HG03460 (cell line): ENCODE data around the gene SDSL.

Source experiments
- ATAC-seq: cut with Tn5 transposase; IDR thresholded peaks from one replicate; pipeline ENCODE4 v1.9.1; 2021; ENCODE audit not compliant: unreplicated experiment

SDSL gene

DNA sequence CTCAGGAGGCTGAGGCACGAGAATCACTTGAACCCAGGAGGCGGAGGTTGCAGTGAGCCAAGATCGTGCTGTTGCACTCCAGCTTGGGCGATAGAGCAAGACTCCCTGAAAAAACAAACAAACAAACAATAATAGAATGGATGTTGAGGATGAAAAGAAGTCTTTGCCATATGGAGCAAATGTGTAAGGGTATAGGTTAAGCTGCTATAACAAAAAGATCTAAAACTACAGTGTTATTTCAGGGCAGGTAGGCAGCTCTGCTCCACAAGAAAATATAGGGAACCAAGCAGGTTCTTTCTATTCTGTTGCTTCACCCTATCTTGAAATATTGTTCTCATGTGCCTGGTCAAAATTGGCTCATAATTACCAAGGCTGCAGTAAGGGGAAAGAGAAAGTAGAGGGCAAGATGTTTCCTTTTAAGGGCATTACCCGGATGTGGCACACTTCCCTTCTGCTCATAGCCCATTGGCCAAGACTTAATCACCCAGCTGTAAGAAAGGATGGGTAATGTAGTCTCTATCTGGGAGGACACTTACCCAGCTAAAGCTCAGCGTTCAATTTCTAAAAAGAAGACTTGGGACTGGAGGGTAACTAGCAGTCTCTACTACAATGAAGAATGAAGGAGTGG, 23.5 kb downstream of the SDSL start:
- no peak for ATAC-seq

DNA sequence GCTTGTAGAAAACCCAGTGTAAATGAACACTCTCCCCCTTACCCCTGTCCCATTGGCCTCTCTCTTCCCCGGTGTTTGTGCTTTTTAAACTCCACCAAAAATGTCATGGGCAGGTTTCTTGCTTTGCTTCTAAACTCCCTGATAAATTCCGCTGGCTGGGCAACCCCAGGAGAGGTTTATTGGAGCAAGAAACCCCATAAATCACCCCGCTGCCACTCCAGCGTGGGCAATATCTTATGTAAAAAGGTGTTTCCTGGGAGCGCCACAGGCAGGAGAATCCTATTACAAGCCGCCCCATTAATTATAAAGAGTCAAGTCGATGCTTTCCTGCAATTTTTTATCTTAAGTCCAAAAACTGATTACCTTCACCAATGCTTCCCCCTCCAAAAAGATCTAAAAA, 26.7 kb downstream of the SDSL start:
- no peak for ATAC-seq

DNA sequence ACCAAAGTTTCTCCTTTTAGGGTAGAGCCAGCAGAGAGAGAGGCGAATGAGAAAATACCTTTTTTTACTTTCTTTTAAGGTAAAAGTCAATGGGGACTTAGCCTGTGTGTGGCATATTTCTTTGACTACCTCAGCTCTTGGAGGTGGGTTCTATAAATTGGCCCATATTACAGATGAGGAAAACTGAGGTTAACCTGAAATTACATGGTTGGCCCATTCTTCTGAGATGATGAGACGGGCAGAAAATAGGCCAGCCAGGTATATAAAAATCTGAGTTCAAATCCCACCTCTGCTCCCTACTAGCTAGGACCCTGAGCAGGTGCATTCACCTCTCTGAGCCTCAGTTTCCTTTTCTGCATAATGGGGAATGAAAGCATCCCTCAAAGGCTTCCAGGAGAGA, 27.1 kb downstream of the SDSL start:
- no peak for ATAC-seq

DNA sequence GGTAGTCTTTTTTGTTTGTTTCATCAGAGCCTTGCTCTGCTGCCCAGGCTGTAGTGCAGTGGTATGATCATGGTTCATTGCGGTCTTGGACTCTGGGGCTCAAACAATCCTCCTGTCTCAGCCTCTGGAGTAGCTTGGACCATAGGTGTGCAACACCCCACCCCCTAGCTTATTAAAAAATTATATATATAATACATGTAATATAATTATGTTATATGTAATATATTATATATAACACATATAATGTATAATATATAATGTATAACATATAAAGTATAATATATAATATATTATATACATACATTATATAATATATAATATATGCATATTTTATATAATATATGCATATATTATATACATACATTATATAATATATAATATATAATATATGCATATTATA, 27.7 kb downstream of the SDSL start:
- ATAC-seq = no peak

DNA sequence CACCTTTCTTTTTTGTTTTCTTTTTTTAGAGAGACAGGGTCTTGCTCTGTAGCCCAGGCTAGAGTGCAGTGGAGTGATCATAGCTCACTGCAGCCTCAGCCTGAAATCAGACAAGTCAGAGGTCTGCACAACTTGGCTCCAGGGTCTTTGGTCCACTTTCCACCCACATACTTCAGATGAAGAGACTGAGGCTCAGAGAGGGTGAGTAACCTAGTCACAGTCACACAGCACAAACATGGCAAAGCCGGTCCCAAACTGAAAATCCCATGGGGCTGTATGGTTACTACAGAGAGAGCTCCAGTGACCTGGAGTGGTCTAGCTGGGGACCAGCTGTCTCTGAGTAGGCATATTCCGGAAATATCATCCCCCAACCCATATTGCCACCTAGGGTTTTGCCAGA, 30.3 kb downstream of the SDSL start:
- ATAC-seq = no peak

DNA sequence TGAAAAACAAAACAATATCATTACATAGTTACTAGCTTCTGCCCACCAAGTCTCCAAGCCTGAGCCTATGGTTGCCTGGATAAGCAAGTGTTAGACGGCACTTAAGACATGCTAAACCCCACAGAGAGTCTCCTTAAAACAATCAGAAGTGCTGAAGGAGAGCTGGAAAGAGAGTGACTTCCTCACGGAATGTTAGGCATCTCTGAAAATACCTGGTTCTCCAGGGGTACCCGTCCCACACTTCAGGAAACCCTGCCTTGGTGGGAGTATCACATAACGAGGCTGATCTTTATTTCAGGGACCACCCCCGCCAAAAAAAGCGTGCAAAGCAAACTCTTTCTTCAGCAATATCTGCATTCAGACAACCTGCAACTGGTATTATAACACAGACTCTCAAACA, 31.1 kb downstream of the SDSL start:
- ATAC-seq = no peak

DNA sequence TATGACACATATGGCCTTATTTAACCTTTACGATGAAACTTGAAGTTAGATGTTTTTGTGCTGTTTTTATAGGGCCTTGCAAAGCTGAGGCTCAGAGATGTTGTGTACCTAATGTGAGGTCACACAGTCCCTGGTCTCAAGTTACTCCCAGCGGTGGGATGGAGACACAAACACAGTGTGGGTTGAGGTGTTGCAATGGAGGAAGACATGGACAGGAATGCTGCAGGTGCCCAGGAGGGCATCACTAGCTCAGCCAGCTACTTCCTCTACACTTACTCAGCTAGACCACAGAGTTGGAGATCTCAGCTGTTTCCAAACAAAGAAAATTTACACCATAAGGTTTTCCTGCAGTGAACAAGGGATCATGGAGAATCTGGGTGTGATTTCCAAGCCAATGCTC, 34.0 kb downstream of the SDSL start:
- no peak for ATAC-seq

DNA sequence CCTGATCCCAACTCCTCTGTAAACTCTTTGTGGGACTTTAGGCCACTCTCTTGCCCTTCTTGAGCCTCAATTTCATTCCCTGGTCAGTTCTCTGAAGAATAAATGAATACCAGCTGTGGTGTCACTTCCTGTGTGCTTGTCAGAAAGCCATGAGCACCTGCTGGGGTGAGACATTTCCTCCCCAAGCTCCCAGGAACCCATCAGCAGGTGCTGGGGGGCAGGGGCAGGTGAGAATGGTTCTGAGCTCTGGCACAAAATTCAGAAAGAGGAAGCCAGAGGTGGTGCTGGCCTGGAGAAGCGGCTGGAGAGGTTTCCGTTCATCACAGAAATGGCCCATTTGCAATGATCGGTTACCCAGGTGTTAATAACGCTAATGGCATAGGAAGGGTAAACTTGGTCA, 34.6 kb downstream of the SDSL start:
- no peak for ATAC-seq

DNA sequence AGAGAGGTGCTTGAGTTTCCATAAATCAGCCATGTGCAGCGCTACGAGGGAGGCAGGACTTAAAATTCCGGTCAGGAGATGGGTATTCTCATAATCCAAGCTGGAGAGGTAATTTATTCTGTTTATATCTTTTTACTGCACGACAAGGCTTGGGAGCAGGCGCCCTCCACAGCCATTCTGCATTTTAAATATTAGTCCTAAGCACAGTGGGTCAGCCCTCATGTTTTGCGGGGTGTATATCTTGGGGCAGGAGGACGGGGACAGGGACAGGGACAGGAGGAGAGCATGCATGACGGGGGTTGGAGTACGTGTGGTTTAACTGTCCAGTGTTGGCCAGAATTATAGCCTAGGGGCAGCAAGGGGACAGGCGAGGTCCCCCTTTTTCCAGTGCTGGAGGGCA, 35.0 kb downstream of the SDSL start:
- ATAC-seq = no peak

DNA sequence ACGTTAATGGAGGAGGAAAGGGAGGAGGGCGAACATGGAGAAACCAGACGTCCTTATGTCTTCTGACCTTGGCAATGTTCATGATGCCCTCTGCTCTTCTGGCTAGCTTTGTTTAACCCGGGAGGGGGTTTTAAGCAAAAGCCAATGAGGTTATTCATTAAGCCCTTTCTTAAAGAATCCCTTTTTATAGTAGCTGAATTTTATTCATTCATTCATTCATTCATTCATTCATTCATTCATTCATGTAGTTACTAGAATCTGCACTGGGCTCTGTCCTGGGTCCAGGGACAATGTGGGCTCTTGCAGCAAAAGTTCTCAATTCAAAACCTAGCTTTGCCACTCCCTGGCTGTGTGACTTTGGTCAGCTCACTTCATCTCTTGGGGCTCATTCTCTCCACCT, 35.5 kb downstream of the SDSL start:
- ATAC-seq = no peak

DNA sequence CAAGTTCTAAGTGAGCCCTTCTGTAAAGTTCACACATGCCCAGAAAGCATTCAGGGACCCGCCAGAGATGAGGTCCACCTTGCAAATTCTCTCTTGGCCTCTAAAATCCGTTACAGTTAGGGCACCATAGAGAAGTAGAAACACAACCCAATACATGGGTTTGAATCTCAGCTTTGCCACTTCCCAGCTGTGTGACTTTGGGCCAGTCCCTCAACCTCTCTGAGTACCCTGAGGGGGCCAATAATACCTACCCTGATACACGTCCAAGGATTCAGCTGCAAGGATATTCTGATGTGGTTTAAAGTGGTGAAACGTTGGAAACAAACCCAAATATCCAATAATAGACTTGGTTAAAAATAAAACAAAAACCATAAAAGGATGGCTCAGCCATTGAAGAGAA, 37.8 kb downstream of the SDSL start:
- ATAC-seq = no peak

DNA sequence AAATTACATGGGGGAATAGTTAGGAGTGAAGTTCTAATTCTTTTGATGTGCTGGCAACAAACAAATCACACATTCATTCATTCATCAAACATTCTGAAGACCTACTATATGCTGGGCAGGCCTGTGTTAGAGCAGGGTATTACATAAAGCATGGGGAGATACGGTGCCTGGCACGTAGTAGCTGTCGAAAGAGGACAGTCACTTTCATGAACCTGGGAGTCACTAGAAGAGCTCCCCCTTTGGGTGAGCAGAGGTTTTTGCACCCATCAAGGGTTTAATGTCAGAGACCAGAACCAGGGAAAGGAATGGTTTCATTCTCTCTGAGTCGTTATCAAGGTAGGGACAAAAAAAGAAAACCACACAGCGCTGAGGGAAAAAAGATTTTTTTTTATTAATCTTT, 39.5 kb downstream of the SDSL start:
- no peak for ATAC-seq

DNA sequence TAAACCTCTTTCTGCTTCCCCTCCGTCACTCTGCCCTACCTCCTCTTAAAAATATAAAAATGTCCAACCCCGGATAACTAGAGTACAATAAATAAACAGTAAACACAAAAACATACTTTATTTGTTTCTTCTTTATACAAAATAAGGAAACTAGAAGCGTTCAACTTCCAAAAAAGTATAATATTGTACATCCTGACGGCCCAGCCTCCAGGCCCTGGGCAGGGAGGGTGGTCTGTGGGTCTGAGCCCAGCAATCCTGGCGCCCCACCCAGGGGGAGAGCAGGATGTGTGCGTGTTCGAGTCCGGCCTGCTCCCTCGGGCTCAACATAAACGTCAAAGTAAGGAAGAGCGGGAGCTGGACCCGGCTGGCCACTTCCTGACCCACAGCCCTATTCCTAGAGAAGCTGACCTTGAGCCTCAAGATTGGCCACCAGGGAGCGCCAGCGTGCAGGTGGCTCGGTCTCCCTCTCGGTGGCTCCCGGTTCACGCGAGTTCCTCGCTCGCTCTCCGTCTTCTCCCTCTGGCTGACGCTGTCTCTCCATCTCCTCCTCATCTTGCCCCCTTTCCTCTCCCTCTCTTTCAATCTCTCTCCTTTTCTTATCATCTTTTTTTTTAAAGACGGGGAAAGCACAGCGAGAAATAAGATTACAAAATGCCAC, 40.1 kb downstream of the SDSL start:
- no peak for ATAC-seq

DNA sequence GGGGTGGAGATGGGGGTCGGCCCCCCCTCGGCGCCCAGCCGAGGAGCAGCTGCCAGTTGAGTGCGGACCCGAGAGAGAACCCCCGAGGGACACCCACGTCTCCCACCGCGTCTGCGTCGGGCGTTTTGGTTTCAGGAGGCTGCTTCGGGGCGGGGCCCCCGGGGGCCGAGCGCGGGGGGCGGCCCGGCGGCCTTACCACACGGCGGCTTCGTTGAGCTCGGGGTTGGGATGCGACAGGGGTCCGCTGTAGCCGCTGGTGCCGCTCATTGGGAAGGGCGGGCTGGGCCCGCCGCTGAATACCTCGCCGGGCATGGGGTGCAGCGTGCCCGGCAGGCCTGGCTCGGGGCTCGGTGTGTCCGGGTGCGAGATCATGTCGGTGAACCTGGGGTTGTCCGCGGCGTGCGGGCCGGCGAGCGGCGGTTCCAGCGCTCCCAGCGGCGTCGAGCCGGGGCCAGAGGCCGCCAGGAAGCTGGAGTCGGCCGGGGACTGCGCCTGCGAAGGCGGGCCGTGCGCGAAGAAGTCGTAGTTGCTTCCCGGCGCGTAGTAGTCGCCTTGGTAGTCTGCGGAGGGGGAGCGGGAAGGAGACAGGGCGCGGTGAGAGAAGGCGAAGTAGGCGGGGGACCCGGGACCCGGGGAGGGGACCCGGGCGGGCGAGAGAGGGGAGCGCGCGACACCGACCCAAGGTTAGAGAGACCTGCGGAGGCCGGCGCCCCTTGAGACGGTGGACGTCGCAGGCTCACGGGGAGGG, 41.0 kb downstream of the SDSL start:
- no peak for ATAC-seq

DNA sequence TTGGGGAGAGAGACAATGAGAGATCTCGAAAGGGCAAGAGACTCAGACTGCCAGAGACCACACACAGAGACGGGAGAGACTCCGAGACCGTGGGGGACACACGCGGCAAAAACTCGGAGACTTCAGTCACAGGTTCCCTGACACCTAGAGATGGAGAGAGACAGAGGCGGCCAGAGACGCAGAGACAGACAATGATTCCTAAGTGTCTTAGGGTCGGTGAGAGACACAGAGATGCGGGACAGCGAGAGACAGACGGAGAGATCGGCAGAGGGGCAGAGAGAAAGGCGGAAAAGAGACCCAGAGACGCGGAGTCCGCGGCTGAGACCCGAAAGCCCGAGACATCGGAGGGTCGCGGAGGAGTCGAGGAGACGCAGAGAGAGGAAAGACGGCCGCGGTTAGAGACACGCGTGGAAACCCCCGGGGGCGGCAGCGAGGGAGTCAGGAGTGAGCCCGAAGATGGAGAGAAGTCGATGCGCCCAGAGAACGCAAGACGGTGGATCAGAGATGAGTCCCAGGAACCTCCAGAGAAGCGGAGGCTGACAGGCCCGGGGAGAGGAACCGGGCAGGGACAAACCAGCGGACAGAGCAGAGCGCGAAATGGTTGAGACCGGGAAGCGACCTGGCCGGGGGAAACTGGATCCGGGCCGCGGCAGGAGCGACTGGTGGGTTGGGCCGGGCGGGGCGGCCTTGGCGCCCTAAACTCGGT, 41.7 kb downstream of the SDSL start:
- no peak for ATAC-seq

DNA sequence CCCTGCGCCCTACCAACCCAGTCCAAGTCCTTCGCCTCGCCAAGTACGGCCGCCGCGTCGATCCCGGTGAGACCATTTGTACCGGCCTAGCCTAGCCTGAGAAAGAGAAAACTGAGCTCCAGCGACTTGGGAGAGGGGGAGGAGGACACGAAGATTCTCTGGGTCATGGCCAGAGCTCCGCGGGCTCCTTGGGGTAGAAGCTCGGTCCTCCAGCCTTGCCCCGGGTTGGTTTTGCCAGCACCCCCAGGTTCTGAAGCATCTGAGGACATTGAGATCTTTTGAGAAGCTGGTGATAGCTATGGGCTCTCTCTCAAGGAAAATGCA, 42.2 kb downstream of the SDSL start:
- ATAC-seq = no peak

DNA sequence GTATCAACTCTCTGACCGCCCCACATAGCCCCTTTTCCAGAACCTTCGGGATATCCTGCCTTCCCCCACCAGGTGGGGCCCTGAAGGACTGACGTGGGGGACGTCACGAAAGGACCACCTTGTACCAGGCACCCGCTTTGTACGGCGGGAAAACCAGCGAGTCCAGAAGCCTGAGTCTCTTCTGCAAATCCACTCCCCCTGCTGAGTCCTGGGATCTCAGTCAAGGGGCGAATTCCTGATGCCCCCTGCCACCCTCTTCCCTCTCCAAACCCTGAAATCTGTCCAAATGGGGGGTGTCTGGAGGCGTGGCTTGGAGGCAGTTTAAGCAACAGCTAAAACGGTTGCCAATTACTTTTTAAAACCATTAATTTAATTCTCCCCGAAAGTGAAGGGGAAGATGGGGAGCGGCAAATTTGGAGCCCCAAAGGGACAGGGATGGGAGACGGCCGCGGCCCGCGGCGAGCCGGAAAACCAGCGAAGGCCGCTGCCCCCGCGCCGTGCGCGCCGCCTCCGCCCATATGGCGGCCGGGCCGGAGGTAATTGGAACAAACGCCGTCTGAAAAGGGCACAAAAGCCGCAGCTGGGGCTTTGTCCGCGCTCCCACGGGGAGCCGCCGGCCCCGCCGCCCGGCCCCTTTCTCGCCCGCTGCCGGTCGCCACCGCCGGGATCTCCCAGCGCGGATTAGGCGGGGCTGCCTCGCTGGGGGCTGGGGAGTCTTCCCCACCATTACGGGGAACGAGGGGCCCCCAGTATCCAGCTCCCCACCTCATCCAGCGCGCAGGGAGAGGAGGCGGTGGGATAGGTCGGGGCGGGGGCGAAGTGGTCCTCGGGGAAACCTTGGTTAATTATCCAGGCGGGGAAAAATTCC, 42.9 kb downstream of the SDSL start:
- no peak for ATAC-seq

DNA sequence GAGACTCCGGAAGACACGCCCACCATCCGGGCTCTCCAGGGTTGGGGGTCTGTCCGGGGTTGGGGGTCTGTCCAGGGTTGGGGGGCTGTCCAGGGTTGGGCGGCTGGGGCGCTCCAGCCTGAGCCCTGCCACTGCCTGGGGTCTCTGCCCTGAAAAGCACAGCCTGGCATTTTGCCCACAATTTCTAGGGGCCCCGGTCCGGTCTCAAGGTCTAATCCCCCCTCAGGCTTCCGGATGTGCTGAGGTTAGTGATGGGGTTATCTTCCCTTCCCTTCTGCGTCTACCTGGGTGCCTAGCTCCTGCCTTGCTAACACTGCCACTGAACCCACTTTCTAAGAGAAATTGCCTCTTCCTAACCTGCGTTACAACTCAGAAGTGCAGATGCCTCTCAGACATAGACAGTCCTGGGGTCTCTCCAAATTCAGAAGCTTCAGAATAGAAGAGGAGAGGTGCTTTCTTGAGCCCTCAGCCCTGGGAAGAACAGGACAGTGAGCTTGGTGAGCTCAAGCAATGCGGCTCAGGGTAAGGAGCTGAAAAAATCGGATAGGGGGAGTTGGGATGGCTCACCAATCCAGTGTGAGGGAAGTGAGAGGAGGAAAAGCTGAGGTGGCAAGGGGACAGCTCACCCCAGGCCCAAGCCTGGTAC, 43.8 kb downstream of the SDSL start:
- ATAC-seq = no peak

DNA sequence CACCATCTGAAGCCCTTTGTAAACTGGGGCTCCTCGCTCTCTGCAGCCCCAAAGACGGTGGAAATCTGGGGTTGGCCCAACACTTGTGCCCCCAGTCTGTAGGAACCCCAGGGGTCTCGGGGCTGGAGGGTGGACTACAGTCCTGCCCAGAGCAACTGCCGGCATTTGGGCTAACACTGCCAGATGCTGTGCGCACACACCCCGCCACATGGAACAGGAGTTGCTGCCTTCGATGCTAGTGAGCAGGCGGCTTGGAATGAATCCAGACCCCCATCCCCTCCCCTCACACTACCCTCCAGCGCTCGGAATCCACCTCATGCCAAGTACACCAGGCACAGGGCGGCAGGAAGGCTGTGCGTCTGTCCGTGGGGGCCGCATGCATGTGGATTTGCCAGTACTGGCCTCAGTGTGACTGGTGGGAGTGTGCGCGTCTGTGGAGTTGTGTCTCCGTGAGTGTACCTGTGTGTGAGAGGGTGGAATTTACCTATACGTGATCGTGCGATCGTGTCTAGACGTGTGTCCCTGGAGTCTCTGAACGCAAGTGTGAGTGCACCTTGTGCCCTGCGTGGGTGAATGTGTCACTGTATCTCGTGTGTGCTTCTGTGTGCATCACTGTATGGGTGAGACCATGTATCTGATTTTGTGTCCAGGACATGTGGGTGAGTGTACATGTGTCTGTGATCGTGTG, 44.4 kb downstream of the SDSL start:
- ATAC-seq = no peak

DNA sequence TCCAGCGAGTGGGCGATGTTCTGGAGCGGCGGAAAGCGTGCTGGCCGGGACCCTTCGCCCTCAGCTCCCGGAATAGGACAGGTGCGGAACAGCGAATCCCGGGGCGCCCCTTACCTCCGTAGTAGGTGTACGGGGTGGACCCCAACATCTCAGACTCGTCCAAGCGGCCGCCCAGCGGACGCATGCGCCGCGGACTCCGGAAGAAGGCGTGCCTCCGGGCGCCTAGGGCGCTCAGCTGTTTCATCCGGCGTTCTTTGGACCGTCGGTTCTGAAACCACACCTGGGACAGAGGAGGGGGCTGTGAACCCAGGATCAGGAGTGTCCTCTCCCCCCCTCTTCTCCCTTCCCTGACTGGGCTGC, 44.9 kb downstream of the SDSL start:
- ATAC-seq = no peak
